Astrocyte of the spinal cord (primary cell): ENCODE measurements around the gene PRDX6.
"Not testable (repeated sequence)": the region's sequence is repeated elsewhere in the genome, so short reads cannot be mapped to it uniquely, and the experiment has no call there.

ENCODE experiments used
- DNase-seq: peaks from one replicate; pipeline ENCODE4 v3.0.0; 2011; ENCODE audit warnings: low read depth, low spot score
- H3K4me3 ChIP-seq: 2 replicates; pipeline ENCODE4 v1.5.1; 2011; ENCODE audit warnings: low read depth, mild to moderate bottlenecking, low read length, moderate library complexity
- in situ Hi-C: cut with HindIII; loops from 2 replicates; pipeline ENCODE4 v1.10.0; 2017; ENCODE audit warnings: low sequenced_read_pairs
- TF ChIP-seq, protein P1 (sequence below): IDR thresholded peaks from 2 replicates; pipeline ENCODE4 v1.5.1; 2012; ENCODE audit warnings: low read depth, mild to moderate bottlenecking, low read length, inconsistent platforms

Gene PRDX6

DNA sequence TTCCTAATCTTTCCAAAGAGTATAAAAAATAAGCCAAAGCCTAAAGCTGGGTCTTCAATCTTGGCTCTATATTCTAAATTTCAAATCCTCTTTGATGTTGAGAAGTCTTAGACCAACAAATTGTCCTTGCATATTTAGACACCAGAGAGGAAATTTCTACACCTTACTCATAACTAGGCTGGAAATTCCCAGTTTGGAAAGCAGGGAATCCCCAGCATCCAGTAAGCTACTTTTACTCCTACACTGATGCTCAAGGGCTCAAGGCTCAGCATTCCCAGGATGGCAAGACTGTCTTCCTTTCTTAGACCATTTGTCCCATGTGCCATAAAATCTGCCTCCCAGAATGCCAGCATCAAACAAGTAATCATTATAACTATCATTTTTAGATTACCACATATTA, 28.3 kb downstream of the PRDX6 start:
- no peak for DNase-seq
- TF ChIP-seq, protein P1, sequence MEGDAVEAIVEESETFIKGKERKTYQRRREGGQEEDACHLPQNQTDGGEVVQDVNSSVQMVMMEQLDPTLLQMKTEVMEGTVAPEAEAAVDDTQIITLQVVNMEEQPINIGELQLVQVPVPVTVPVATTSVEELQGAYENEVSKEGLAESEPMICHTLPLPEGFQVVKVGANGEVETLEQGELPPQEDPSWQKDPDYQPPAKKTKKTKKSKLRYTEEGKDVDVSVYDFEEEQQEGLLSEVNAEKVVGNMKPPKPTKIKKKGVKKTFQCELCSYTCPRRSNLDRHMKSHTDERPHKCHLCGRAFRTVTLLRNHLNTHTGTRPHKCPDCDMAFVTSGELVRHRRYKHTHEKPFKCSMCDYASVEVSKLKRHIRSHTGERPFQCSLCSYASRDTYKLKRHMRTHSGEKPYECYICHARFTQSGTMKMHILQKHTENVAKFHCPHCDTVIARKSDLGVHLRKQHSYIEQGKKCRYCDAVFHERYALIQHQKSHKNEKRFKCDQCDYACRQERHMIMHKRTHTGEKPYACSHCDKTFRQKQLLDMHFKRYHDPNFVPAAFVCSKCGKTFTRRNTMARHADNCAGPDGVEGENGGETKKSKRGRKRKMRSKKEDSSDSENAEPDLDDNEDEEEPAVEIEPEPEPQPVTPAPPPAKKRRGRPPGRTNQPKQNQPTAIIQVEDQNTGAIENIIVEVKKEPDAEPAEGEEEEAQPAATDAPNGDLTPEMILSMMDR: no peak
- in situ Hi-C loops: no loop called here
- no peak overlapping the region for H3K4me3 ChIP-seq

GRCh38 chr1:173506437-173506836, 29.3 kb downstream of the PRDX6 start:
- TF ChIP-seq, protein P1: no peak
- in situ Hi-C loops: no loop called here
- no peak for DNase-seq
- no peak overlapping the region for H3K4me3 ChIP-seq

DNA sequence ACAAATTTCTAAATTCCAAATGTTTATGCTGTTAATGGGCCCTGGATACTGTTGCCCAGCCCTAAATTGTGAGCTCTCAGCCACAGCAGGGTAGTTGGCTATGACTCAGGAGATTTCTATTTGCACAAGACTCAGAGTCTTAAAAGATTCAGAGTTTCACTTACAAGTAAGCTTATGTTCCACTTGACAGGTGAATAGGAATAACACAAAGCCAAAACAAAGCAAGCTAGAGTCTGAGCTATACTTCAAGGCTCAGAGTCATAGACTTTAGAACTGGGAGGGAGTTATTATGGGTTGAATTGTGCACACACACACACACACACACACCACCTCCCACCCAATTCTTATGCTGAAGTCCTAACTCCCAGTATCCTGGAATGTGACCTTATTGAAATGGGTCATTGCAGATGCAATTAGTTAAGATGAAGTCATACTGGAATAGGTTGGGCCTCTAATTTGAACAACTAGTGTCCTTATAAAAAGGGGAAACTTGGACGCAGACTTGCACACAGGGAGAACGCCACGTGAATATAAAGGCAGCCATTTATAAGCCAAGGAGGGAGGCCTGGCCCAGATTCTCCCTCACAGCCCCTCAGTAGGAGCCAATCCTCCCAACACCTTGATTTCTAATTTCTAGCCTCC, 30.2 kb downstream of the PRDX6 start:
- in situ Hi-C loops: no loop called here
- no peak overlapping the region for H3K4me3 ChIP-seq
- DNase-seq: peak; percentile 89
- TF ChIP-seq, protein P1: no peak

DNA sequence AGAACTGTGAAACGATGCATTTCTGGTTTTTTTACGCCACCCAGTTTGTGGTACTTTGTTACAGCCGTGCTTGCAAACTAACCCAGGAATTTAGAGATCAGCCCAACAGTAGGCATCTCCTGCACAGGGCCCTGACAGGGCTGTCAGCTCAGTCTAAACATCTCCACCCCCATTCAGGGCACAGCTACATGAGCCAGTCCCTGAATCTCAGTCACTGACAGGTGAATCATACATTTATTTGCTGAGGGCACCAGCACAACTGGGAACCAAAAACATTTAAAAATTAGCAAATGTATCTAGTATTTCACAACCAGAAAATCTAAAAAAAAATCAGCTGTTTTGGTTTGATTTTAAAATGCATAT, 30.7 kb downstream of the PRDX6 start:
- in situ Hi-C loops: no loop called here
- H3K4me3 ChIP-seq: no peak overlapping the region
- TF ChIP-seq, protein P1: no peak
- no peak for DNase-seq

- in situ Hi-C loops: no loop called here
- DNase-seq: no peak
- no peak overlapping the region for H3K4me3 ChIP-seq
- TF ChIP-seq, protein P1: no peak
Observed at GRCh38 chr1:173508541-173508940, 31.4 kb downstream of the PRDX6 start.

GRCh38 chr1:173509797-173510196, 32.7 kb downstream of the PRDX6 start:
- TF ChIP-seq, protein P1: no peak
- DNase-seq: no peak
- in situ Hi-C loops: no loop called here

GRCh38 chr1:173514503-173514902, 37.4 kb downstream of the PRDX6 start:
- DNase-seq, in situ Hi-C loops, H3K4me3 ChIP-seq: not testable (repeated sequence)

More at GRCh38 chr1:173509797-173510196, 32.7 kb downstream of the PRDX6 start:
- H3K4me3 ChIP-seq: no peak overlapping the region
